Stimulated activated CD4-positive, alpha-beta T cell treated with anti-CD3 and anti-CD28 coated beads, Interleukin-2, amount 100 ng/mL, for 4 hours (primary cell): Measurements from ENCODE around the gene SIPA1L3.

Source experiments
- DNase-seq: peaks from one replicate; pipeline ENCODE4 v3.0.0-alpha.2; 2020; ENCODE audit warnings: low read depth

Gene SIPA1L3

DNA sequence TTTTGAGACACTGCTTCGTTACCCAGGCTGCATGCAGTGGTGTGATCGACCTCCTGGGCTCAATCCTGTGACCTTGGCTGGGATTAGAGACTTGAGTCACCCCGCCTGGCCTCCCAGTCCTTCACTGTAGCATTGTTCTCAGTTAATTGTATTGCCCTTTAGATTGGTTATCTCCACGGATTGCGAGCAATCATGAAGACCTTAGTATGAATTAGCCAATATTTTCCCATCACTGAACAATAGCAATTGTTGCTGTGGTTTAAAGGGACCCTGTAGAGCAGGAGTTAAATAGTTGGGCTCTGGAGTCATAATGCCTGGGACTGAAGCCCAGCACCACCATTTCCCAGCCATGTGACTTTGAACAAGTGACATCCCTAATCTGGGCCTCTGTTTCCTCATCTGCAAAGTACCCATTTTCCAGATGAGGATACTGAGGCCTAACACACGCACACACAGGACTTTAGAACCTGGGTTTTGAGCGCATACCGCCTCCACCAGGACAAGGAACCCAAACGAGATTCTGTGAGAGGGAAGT lies 340.8 kb downstream of the SIPA1L3 start:
- DNase-seq = no peak

DNA sequence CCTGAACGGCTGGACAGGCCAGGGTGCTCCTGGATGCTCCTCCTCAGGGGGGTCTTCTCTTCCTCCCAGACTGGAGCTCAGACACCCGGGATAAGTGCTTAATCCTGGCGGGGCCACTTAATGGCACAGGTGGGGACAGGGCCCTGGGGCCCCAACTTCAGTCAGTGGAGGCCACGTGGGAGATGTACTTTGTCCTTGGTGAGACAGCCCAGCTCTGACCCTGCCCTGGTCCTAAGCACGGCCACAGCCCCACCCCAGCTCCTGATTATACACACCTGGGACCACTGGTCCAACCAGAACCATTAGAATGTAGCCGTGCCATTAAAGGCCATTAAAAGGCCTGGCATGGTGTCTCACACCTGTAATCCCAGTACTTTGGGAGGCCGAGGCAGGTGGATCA lies 341.4 kb downstream of the SIPA1L3 start:
- no peak for DNase-seq

DNA sequence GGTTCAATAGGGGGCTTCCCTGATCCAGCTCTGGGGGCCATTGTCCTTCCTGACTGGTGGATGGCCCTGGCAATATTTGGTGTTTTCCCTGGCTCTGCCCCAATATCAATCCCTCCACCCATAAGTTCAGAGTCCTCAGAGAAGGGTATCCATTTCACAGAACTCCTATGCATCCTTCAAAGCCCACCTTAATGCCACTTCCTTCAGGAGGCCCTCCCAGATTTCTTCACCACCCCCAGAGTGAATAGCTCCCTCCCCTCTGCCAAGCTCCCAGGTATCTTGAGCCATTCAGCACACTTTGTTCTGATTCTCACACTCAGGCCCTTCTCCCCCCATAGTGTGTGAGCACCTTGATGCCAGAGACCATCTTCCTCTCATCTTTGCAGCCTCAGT lies 343.4 kb downstream of the SIPA1L3 start:
- DNase-seq = no peak

DNA sequence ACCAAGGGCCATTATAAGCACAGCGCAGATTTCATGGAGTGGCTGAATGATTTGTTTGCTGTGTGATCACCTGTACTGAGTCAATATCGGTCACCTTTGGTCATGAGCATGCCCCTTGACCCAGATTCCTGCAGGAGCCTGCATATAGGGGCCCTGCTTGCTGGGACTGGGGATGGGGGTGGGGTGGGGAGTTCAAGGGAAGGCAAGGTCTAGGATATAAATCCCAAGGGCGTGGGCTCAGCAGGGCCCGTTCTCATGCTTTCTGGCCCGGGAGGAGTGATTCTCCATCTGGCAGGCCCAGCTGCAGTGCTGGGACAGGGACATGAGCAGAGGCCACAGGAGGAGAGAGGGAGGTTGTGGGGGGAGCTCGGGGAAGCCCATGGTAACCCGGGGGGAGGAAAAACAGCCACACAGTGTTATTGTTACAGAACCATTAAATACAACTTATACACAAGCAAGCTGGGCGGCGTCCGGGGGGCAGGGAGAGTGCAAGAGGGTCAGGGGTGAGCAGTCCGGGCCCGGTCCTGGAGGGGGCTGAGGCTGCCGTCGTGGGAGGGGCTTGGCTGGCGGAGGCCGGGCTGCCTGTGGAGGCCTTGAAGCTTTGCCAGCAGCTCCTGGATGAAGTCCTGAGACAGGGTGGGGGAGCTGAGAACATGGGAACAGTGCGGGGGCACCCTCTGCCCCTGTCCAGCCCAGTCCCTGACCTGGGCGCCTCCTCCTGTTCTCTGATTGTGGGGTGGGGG lies 344.0 kb downstream of the SIPA1L3 start:
- DNase-seq = no peak

DNA sequence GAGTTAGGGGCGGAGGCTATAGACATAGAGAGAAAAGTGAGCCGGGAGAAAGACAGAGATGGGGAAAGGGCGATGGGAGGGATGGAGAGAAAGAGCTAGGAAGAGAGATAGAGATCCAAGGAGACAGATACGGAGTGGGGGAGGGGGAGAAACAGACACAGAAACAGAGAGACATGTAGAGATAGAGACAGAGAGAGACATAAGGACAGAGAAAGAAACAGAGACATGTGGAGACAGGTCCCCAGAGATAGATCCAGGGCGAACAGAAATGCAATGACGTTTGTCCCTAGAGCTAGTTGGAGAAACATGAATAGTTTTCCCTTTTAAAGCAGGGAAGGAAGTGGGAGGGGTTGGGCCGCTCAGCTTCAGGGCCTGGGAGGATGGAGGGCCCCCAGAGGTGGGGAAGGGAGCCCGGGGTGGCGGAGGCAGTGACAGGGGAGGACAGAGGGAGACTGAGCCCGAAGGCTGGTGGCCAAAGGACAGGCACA lies 344.6 kb downstream of the SIPA1L3 start:
- DNase-seq = no peak

DNA sequence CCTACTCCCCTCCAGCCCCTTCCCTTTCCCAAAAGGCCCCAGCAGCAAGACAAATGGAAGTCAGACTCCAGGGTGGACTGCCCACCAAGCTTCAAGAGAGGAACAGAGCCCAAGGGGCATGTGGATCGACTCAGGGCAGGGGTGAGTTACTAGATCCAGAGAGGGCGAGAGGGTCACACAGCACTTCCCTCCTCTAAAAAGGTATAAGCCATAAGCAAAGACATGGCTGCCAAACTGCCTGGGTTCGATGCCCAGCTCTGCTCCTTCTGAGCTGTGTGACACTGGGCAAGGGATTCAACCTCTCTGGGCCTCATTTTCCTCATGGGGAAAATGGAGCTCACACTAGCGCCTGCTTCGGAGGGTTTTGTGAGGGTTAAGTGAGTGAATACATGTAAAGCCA lies 345.4 kb downstream of the SIPA1L3 start:
- DNase-seq = no peak

DNA sequence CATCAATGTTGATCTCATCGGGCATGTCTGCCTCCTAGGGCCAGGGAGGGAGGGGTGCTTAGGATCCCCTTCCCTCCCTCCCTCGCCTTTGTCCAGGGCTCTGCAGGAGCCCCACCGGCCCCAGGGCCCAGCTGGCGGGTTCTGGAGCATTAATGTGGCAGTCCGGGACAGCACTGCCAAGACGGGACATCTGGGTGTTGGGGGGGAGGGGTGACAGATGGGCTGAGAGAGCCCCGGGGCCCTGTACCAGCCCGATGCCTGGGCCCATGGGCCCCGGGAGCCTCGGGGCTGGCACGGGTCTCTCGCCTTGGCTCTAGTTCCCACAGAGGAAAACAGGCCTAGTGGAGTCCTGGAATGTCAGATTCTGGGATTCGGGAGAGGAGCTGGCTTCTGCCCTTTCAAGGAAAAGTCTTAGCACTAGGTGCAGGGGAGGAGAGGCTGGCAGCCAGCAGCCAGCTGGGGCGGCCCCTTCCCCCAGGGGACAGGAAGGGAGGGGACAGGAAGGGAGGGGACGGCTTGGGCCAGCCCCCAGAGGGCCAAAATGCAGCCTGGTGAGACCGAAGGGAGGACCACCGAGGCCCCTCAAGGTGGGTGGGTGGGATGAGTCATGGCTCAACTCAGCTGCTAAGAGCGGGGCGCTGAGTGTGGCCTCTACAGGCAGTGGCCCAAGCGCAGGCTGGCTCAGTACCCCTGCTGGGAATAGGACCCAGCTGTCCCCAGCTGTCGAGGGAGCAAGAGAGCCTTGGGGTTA lies 346.1 kb downstream of the SIPA1L3 start:
- DNase-seq = no peak

DNA sequence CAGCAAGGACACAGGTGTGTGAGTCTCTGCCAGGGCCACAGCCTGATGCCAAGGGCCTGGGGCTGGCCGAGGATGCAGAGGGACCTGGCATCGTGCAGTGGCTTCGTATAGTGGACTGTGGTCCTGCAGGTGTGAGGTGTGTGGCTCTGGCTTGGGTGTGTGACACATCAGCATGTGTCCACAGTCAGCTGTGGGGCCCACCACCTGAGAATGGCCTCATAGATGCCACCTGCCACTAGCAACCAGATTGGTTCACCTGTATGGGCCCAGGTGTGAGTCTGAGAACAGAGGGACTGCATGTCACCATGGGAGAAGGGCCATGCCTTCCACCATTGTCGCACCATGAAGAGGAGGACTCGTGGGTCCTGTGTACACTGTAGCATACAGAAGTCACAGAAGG lies 346.8 kb downstream of the SIPA1L3 start:
- no peak for DNase-seq

DNA sequence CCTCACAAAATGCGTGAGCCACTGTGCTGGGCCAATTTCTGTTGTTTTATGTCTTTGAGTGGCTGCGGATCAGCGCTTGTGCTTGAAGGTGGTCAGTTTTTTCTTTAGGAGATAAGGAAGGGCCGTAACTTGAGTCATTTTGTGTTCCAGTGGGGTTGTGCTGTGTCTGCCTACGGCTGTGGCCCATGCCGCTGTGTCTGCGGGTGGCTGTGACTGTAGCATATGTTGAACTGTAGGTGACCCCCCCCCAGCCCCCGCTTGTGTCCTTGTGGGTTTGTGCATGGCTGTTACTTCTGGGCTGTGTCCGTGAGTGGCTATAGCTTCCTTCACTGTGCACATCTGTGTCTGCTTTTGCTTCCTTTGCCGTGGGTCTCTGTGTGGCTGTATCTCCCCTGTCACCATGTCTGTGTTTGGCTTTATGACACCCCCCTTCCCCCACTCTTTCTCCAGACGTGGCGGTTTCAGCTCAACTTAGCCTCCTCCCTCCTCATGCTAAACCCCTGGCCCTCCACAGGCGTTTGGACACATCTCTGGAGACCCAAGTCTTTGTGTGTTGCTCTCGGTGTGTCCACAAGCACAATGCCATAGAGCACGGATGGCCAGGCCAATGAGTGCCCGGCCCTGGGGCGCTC lies 348.5 kb downstream of the SIPA1L3 start:
- no peak for DNase-seq
